GM23338 (cell line): ENCODE measurements around the gene DOCK11. TPM values are rescaled to one million over a fixed set of nuclear protein-coding genes. Genes with fewer than 3 reads are reported as not detected.

Experiments used
- ATAC-seq: fragments of 200-7000 bp; cut with Tn5 transposase; 3 replicates; pipeline ENCODE4 v1.9.1; 2020
- DNase-seq: peaks from one replicate; pipeline ENCODE4 v3.0.0-alpha.2; 2015; ENCODE audit warnings: low spot score
- H2AFZ ChIP-seq: fragments of 200-600 bp; sonication (generic); 2 replicates; pipeline ENCODE4 v1.8.0; 2016; ENCODE audit warnings: antibody characterized with exemption, mild to moderate bottlenecking, moderate library complexity
- H3F3A ChIP-seq: fragments of 200-600 bp; sonication (generic); replicated peaks from 2 replicates; pipeline ENCODE4 v1.8.0; 2017; ENCODE audit warnings: antibody characterized with exemption, mixed run types, low read depth
- H3K27ac ChIP-seq: fragments of 200-600 bp; sonication (generic); 2 replicates; pipeline ENCODE4 v1.6.1; 2016; ENCODE audit warnings: low read depth
- H3K27me3 ChIP-seq: fragments of 200-600 bp; sonication (generic); 2 replicates; pipeline ENCODE4 v1.8.0; 2016; ENCODE audit warnings: mild to moderate bottlenecking, mixed run types, moderate library complexity; ENCODE audit not compliant: insufficient read depth
- H3K36me3 ChIP-seq: fragments of 200-600 bp; sonication (generic); 2 replicates; pipeline ENCODE4 v1.8.0; 2016; ENCODE audit warnings: mild to moderate bottlenecking; ENCODE audit not compliant: insufficient read depth
- H3K4me1 ChIP-seq: fragments of 200-600 bp; sonication (generic); 2 replicates; pipeline ENCODE4 v1.8.0; 2016; ENCODE audit warnings: mild to moderate bottlenecking, moderate library complexity; ENCODE audit not compliant: insufficient read depth
- H3K4me2 ChIP-seq: fragments of 200-600 bp; sonication (generic); 2 replicates; pipeline ENCODE4 v1.7.1; 2017; ENCODE audit warnings: mixed run types
- H3K4me3 ChIP-seq: fragments of 200-600 bp; sonication (generic); 2 replicates; pipeline ENCODE4 v1.6.1; 2016; ENCODE audit warnings: mixed run types
- H3K79me2 ChIP-seq: fragments of 200-600 bp; sonication (generic); replicated peaks from 2 replicates; pipeline ENCODE4 v1.8.0; 2017; ENCODE audit warnings: mild to moderate bottlenecking; ENCODE audit not compliant: insufficient read depth
- H3K9me2 ChIP-seq: fragments of 200-600 bp; sonication (generic); 2 replicates; pipeline ENCODE4 v1.8.0; 2017; ENCODE audit not compliant: insufficient read depth
- H4K20me1 ChIP-seq: fragments of 200-600 bp; sonication (generic); replicated peaks from 2 replicates; pipeline ENCODE4 v1.8.0; 2017; ENCODE audit warnings: mild to moderate bottlenecking; ENCODE audit not compliant: insufficient read depth
- H3K27ac Mint-ChIP-seq: 2 replicates; pipeline ENCODE4 v1.8.0; 2020; ENCODE audit warnings: inconsistent platforms, mild to moderate bottlenecking, moderate library complexity, mixed read lengths
- H3K27me3 Mint-ChIP-seq: 3 replicates; pipeline ENCODE4 v1.8.0; 2022; ENCODE audit warnings: low read depth, mild to moderate bottlenecking, moderate library complexity, mixed read lengths, inconsistent platforms; ENCODE audit not compliant: insufficient read depth, poor library complexity
- H3K36me3 Mint-ChIP-seq: 3 replicates; pipeline ENCODE4 v1.8.0; 2021; ENCODE audit warnings: low read depth, mild to moderate bottlenecking, inconsistent platforms, moderate library complexity, mixed read lengths
- H3K4me1 Mint-ChIP-seq: 3 replicates; pipeline ENCODE4 v1.8.0; 2020; ENCODE audit warnings: mild to moderate bottlenecking, inconsistent platforms, mixed read lengths
- H3K4me3 Mint-ChIP-seq: 3 replicates; pipeline ENCODE4 v1.8.0; 2021; ENCODE audit warnings: moderate library complexity, mild to moderate bottlenecking, inconsistent platforms, mixed read lengths
- H3K9me3 Mint-ChIP-seq: 3 replicates; pipeline ENCODE4 v1.8.0; 2020; ENCODE audit warnings: moderate library complexity, mild to moderate bottlenecking, inconsistent platforms, mixed read lengths
- CREB1 ChIP-seq: fragments of 250-450 bp; sonication (Bioruptor Pico); IDR thresholded peaks from 2 replicates; pipeline ENCODE4 v1.5.0; 2020; ENCODE audit warnings: low read depth, mild to moderate bottlenecking, moderate library complexity
- CTCF ChIP-seq, 2 experiments: fragments of 200-600 bp in 1 of 2; sonication (generic) in 1 of 2; conservative IDR thresholded peaks; 2 replicates each; pipeline versions ENCODE4 v1.5.1 to v1.6.1; 2016 to 2017; ENCODE audit warnings: antibody characterized with exemption in 2 of 2, low read depth in 2 of 2, mild to moderate bottlenecking in 2 of 2, moderate library complexity in 1 of 2
- ETS1 ChIP-seq: IDR thresholded peaks from 2 replicates; pipeline ENCODE4 v1.6.1; 2016; ENCODE audit warnings: antibody characterized with exemption
- EZH2phosphoT487 ChIP-seq: fragments of 200-600 bp; sonication (generic); IDR thresholded peaks from one replicate; pipeline ENCODE4 v1.8.1; 2018; ENCODE audit warnings: antibody characterized with exemption; ENCODE audit not compliant: unreplicated experiment
- POLR2AphosphoS5 ChIP-seq: IDR thresholded peaks from 2 replicates; pipeline ENCODE4 v1.6.1; 2016; ENCODE audit warnings: antibody characterized with exemption, low read depth
- ZNF462 ChIP-seq: fragments of 250-450 bp; sonication (Bioruptor Pico); IDR thresholded peaks from 2 replicates; pipeline ENCODE4 v1.5.0; 2020; ENCODE audit warnings: mild to moderate bottlenecking, moderate library complexity
- polyA plus RNA-seq: library from polyadenylated mRNA; unstranded; fragments of >200 nt; fragmentation: Nextera tagmentation; extraction: Ambion mirVana; gene quantifications from 2 replicates; pipeline ENCODE4 v1.2.1, GENCODE V29; 2016
- total RNA-seq: library from RNA; depleted of rRNA; stranded (reverse); fragments of >200 nt; shearing (Covaris generic); gene quantifications from 2 replicates; pipeline ENCODE4 v1.2.3, GENCODE V29; 2014

Gene DOCK11
- total and polyA plus RNA-seq, 2 experiments from 2014 or later, result 6.0 to 12.3 TPM

GRCh38 chrX:118626346-118626745, 130.7 kb downstream of the DOCK11 start:
- Histone ChIP-seq H2AFZ (no peak overlapping the region), H3K27me3 (no peaks in the 10 kb centered on the region), H3K4me2 (no peak overlapping the region), H3K4me1 (no peaks in the 10 kb centered on the region), H3K36me3 (no peaks in the 10 kb centered on the region), H3F3A (no peaks in the 10 kb centered on the region), H3K27ac (no peak overlapping the region), H3K9me2 (no peaks in the 10 kb centered on the region), H3K79me2 (no peaks in the 10 kb centered on the region), H4K20me1 (no peaks in the 10 kb centered on the region), H3K4me3 (no peak overlapping the region)
- TF ChIP-seq EZH2phosphoT487 (no peak), ZNF462 (CRISPR knock-in tag) (no peak)
- Mint-ChIP-seq H3K36me3 (no peaks in the 10 kb centered on the region), H3K9me3 (no peaks in the 10 kb centered on the region), H3K27ac (no peak overlapping the region), H3K4me1 (no peaks in the 10 kb centered on the region), H3K4me3 (no peak overlapping the region), H3K27me3 (no peaks in the 10 kb centered on the region)
- DNase-seq, result no peak
- no peak for ATAC-seq

- Mint-ChIP-seq H3K27ac (no peak overlapping the region), H3K9me3 (no peaks in the 10 kb centered on the region), H3K4me3 (no peak overlapping the region), H3K27me3 (no peaks in the 10 kb centered on the region), H3K36me3 (peaks cover 2% of the 10 kb centered on the region; the same call in 2 of the 3 replicates), H3K4me1 (no peaks in the 10 kb centered on the region)
- peak; percentile 42 to 49; a peak in 3 of 4 replicates for TF ChIP-seq CTCF (conservative IDR thresholded peaks at IDR 0.05; ENCODE audit: low read depth in 2 of 2)
- TF ChIP-seq POLR2AphosphoS5, result no peak
- TF ChIP-seq EZH2phosphoT487, result no peak
- no peak for TF ChIP-seq ETS1
- TF ChIP-seq CREB1 (CRISPR knock-in tag), result no peak
- Histone ChIP-seq H3K9me2 (no peaks in the 10 kb centered on the region), H3K27me3 (no peaks in the 10 kb centered on the region), H3K4me3 (no peak overlapping the region), H3K27ac (no peak overlapping the region), H3F3A (no peaks in the 10 kb centered on the region), H3K4me2 (no peak overlapping the region), H2AFZ (no peak overlapping the region), H3K36me3 (no peaks in the 10 kb centered on the region), H4K20me1 (no peaks in the 10 kb centered on the region), H3K4me1 (no peaks in the 10 kb centered on the region), H3K79me2 (no peaks in the 10 kb centered on the region)
- ATAC-seq (no peak), DNase-seq (peak; percentile 14)
These were observed 131.6 kb downstream of the DOCK11 start for GRCh38 chrX:118627084-118627758.
